GM12878 (cell line): ENCODE data around the gene WIPF2.
A peak's percentile ranks its signal among the peaks of the same experiment; 100 is the strongest.

ENCODE experiments used
- CTCF ChIP-seq, 3 experiments: IDR thresholded peaks in 2 of 3; conservative IDR thresholded peaks in 1 of 3; 2 replicates each; pipeline ENCODE4 v1.5.1; 2011; ENCODE audit warnings: low read depth in 3 of 3, low read length in 3 of 3, mild to moderate bottlenecking in 3 of 3, control low read depth in 2 of 3, moderate library complexity in 2 of 3, inconsistent platforms in 1 of 3, mixed read lengths in 1 of 3; ENCODE audit not compliant: control insufficient read depth in 2 of 3, insufficient read depth in 1 of 3; ENCODE audit errors: extremely low read depth in 1 of 3
- POLR2A ChIP-seq: IDR thresholded peaks from 2 replicates; pipeline ENCODE4 v1.6.1; 2011; ENCODE audit warnings: low read depth, mild to moderate bottlenecking, low read length
- POLR2AphosphoS2 ChIP-seq: IDR thresholded peaks from 2 replicates; pipeline ENCODE4 v1.6.1; 2011; ENCODE audit warnings: low read depth, mild to moderate bottlenecking, low read length, improper control_type of control experiment, moderate library complexity
- TCF12 ChIP-seq: IDR thresholded peaks from 2 replicates; pipeline ENCODE4 v1.6.1; 2011; ENCODE audit warnings: low read depth, mild to moderate bottlenecking, low read length
- USF1 ChIP-seq: IDR thresholded peaks from 2 replicates; pipeline ENCODE4 v1.6.1; 2011; ENCODE audit warnings: borderline replicate concordance, low read depth, mild to moderate bottlenecking, moderate library complexity, mixed read lengths, low read length; ENCODE audit not compliant: insufficient read depth; ENCODE audit errors: extremely low read length

GRCh38 chr17:40322358-40323315, 103.5 kb downstream of the WIPF2 start:
- TF ChIP-seq POLR2AphosphoS2 (no peak; the same call in 1 of the 2 replicates), POLR2A (peak; percentile 82), CTCF (IDR thresholded peaks at IDR 0.05 in 2 of 3, conservative IDR thresholded peaks at IDR 0.05 in 1 of 3; ENCODE audit: control insufficient read depth in 2 of 3, extremely low read depth in 1 of 3, insufficient read depth in 1 of 3, low read depth in 3 of 3, low read length in 3 of 3) (no peak), TCF12 (peak; percentile 63; the same call in 1 of the 2 replicates), USF1 (peak; percentile 93)
